ENCODE data around the gene PNO1.
A peak's percentile ranks its signal among the peaks of the same experiment; 100 is the strongest.

DNA sequence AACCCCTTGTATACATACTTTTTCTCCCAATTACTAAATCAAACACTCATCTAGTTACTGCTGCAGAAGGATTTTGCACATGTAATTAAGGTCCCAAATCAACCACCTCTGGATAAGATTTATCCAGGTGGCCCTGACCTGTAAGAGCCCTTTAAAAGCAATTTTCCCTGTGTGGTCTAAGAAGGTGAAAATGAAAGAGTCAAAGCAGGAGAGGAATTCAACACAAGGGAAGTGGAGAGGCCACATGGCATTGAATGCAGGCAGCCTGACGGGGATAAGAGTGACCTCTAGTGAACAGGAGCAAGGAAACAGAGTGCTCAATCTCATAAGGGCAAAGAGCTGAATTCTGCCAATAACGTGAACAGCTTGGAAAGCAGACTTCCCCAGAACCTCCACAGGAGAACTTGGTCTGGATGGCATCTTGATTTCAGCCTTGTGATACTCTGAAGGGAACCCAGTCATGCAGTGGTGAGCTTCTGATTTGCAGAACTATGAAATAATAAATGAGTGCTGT lies 67.5 kb downstream of the PNO1 start:
- TF ChIP-seq, protein P1, sequence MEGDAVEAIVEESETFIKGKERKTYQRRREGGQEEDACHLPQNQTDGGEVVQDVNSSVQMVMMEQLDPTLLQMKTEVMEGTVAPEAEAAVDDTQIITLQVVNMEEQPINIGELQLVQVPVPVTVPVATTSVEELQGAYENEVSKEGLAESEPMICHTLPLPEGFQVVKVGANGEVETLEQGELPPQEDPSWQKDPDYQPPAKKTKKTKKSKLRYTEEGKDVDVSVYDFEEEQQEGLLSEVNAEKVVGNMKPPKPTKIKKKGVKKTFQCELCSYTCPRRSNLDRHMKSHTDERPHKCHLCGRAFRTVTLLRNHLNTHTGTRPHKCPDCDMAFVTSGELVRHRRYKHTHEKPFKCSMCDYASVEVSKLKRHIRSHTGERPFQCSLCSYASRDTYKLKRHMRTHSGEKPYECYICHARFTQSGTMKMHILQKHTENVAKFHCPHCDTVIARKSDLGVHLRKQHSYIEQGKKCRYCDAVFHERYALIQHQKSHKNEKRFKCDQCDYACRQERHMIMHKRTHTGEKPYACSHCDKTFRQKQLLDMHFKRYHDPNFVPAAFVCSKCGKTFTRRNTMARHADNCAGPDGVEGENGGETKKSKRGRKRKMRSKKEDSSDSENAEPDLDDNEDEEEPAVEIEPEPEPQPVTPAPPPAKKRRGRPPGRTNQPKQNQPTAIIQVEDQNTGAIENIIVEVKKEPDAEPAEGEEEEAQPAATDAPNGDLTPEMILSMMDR (IDR thresholded peaks at IDR 0.05; ENCODE audit: low read depth, low read length) = peak; percentile 54
- TF ChIP-seq, protein P2, sequence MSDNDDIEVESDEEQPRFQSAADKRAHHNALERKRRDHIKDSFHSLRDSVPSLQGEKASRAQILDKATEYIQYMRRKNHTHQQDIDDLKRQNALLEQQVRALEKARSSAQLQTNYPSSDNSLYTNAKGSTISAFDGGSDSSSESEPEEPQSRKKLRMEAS (IDR thresholded peaks at IDR 0.05; ENCODE audit: low read depth, low read length) = peak; percentile 89

All from NB4 (cell line).